GM21390 (cell line): ENCODE results near the gene PIWIL1.

Experiments
- ATAC-seq: cut with Tn5 transposase; IDR thresholded peaks from one replicate; pipeline ENCODE4 v1.9.1; 2021; ENCODE audit not compliant: unreplicated experiment

PIWIL1 gene

GRCh38 chr12:130337488-130338303 lies at the start of gene PIWIL1:
Gene PIWIL1 (plus strand): TSS chr12:130337887. CDS start chr12:130342592, 4,705 bp downstream.
- ATAC-seq = no peak

- ATAC-seq = no peak
Measured at GRCh38 chr12:130288206-130288605, 49.5 kb upstream of the PIWIL1 start.

- ATAC-seq = no peak
Measured at GRCh38 chr12:130288691-130289090, 49.0 kb upstream of the PIWIL1 start.

GRCh38 chr12:130290114-130290513 lies 47.6 kb upstream of the PIWIL1 start:
- no peak for ATAC-seq

GRCh38 chr12:130298322-130299021 lies 39.2 kb upstream of the PIWIL1 start:
- ATAC-seq = no peak

GRCh38 chr12:130299574-130299973 lies 38.1 kb upstream of the PIWIL1 start:
- ATAC-seq = no peak

GRCh38 chr12:130300090-130300489 lies 37.6 kb upstream of the PIWIL1 start:
- ATAC-seq = no peak

- no peak for ATAC-seq
Measured at GRCh38 chr12:130300737-130301535, 36.8 kb upstream of the PIWIL1 start.

GRCh38 chr12:130301559-130301958 lies 36.1 kb upstream of the PIWIL1 start:
- ATAC-seq = no peak

- no peak for ATAC-seq
Measured at GRCh38 chr12:130303781-130304180, 33.9 kb upstream of the PIWIL1 start.

GRCh38 chr12:130307859-130308258 lies 29.8 kb upstream of the PIWIL1 start:
- no peak for ATAC-seq

- no peak for ATAC-seq
Measured at GRCh38 chr12:130308393-130308792, 29.3 kb upstream of the PIWIL1 start.

GRCh38 chr12:130316251-130316650 lies 21.4 kb upstream of the PIWIL1 start:
- no peak for ATAC-seq

GRCh38 chr12:130320536-130320935 lies 17.2 kb upstream of the PIWIL1 start:
- no peak for ATAC-seq

- no peak for ATAC-seq
Measured at GRCh38 chr12:130322263-130322662, 15.4 kb upstream of the PIWIL1 start.

- ATAC-seq = no peak
Measured at GRCh38 chr12:130330685-130331084, 7.0 kb upstream of the PIWIL1 start.

GRCh38 chr12:130331146-130331545 lies 6.5 kb upstream of the PIWIL1 start:
- no peak for ATAC-seq

- no peak for ATAC-seq
Measured at GRCh38 chr12:130333341-130333740, 4.3 kb upstream of the PIWIL1 start.

GRCh38 chr12:130334399-130334798 lies 3.3 kb upstream of the PIWIL1 start:
- no peak for ATAC-seq

GRCh38 chr12:130334937-130335336 lies 2.8 kb upstream of the PIWIL1 start:
- ATAC-seq = no peak
